Smooth muscle cell (in vitro differentiated cells): ENCODE results near the gene STARD5. TPM values are rescaled to one million over a fixed set of nuclear protein-coding genes. Genes with fewer than 3 reads are reported as not detected.

Source experiments
- DNase-seq: peaks from one replicate; lab custom pipeline; 2025; ENCODE audit not compliant: unreplicated experiment; lab: John Stamatoyannopoulos, UW
- H2AFZ ChIP-seq: fragments of 200-600 bp; sonication (generic); 2 replicates; pipeline ENCODE4 v1.6.0; 2016; ENCODE audit warnings: antibody characterized with exemption, low read depth, mild to moderate bottlenecking
- H3F3A ChIP-seq: fragments of 200-600 bp; sonication (generic); 2 replicates; pipeline ENCODE4 v1.6.0; 2017; ENCODE audit warnings: antibody characterized with exemption, low read depth
- H3K27ac ChIP-seq: fragments of 200-600 bp; sonication (generic); 2 replicates; pipeline ENCODE4 v1.5.1; 2016; ENCODE audit warnings: low read depth, mild to moderate bottlenecking
- H3K27me3 ChIP-seq: fragments of 200-600 bp; sonication (generic); 2 replicates; pipeline ENCODE4 v1.6.1; 2016; ENCODE audit warnings: low read depth, mild to moderate bottlenecking
- H3K36me3 ChIP-seq: fragments of 200-600 bp; sonication (generic); 2 replicates; pipeline ENCODE4 v1.5.1; 2016; ENCODE audit warnings: low read depth
- H3K4me1 ChIP-seq: fragments of 200-600 bp; sonication (generic); 2 replicates; pipeline ENCODE4 v1.5.1; 2016; ENCODE audit warnings: low read depth
- H3K4me2 ChIP-seq: fragments of 200-600 bp; sonication (generic); 2 replicates; pipeline ENCODE4 v1.6.0; 2016; ENCODE audit warnings: mild to moderate bottlenecking
- H3K4me3 ChIP-seq: fragments of 200-600 bp; sonication (generic); 2 replicates; pipeline ENCODE4 v1.5.1; 2016; ENCODE audit warnings: mild to moderate bottlenecking
- H3K79me2 ChIP-seq: fragments of 200-600 bp; sonication (generic); 2 replicates; pipeline ENCODE4 v1.6.0; 2016; ENCODE audit warnings: low read depth, mild to moderate bottlenecking
- H3K9ac ChIP-seq: fragments of 200-600 bp; sonication (generic); 2 replicates; pipeline ENCODE4 v1.6.0; 2016; ENCODE audit warnings: low read depth
- H3K9me3 ChIP-seq: fragments of 200-600 bp; sonication (generic); replicated peaks from 2 replicates; pipeline ENCODE4 v1.5.1; 2016; ENCODE audit warnings: low read depth
- H4K20me1 ChIP-seq: fragments of 200-600 bp; sonication (generic); 2 replicates; pipeline ENCODE4 v1.6.0; 2016; ENCODE audit warnings: low read depth
- WGBS: methylation state at CpG from one replicate; pipeline ENCODE4 v1.1.7; 2016; ENCODE audit warnings: low lambda C conversion rate; 5-methylcytosine and 5-hydroxymethylcytosine counted together
- polyA plus RNA-seq: library from polyadenylated mRNA; unstranded; fragments of >200 nt; fragmentation: Nextera tagmentation; extraction: Ambion mirVana; gene quantifications from 2 replicates; pipeline ENCODE4 v1.2.1, GENCODE V29; 2016
- total RNA-seq: library from RNA; depleted of rRNA; stranded (reverse); fragments of >200 nt; gene quantifications from 2 replicates; pipeline ENCODE4 v1.2.3, GENCODE V29; 2014
- TF ChIP-seq, protein P1 (sequence below): fragments of 200-600 bp; sonication (generic); IDR thresholded peaks from 2 replicates; pipeline ENCODE4 v1.5.1; 2017; ENCODE audit warnings: borderline replicate concordance, mild to moderate bottlenecking, antibody characterized with exemption; ENCODE audit not compliant: insufficient read depth, poor library complexity, severe bottlenecking

STARD5 gene
- total and polyA plus RNA-seq, 2 experiments from 2014 or later = 1.6 to 6.2 TPM

GRCh38 chr15:81309647-81310450 lies 14.1 kb downstream of the STARD5 start:
- Histone ChIP-seq H3F3A (no peaks in the 10 kb centered on the region), H3K4me1 (no peaks in the 10 kb centered on the region), H3K27ac (no peak overlapping the region), H2AFZ (no peak overlapping the region), H4K20me1 (no peaks in the 10 kb centered on the region), H3K27me3 (no peaks in the 10 kb centered on the region), H3K4me3 (no peak overlapping the region), H3K36me3 (no peaks in the 10 kb centered on the region), H3K9ac (no peak overlapping the region), H3K79me2 (no peaks in the 10 kb centered on the region), H3K4me2 (no peak overlapping the region), H3K9me3 (no peaks in the 10 kb centered on the region)
- TF ChIP-seq, protein P1, sequence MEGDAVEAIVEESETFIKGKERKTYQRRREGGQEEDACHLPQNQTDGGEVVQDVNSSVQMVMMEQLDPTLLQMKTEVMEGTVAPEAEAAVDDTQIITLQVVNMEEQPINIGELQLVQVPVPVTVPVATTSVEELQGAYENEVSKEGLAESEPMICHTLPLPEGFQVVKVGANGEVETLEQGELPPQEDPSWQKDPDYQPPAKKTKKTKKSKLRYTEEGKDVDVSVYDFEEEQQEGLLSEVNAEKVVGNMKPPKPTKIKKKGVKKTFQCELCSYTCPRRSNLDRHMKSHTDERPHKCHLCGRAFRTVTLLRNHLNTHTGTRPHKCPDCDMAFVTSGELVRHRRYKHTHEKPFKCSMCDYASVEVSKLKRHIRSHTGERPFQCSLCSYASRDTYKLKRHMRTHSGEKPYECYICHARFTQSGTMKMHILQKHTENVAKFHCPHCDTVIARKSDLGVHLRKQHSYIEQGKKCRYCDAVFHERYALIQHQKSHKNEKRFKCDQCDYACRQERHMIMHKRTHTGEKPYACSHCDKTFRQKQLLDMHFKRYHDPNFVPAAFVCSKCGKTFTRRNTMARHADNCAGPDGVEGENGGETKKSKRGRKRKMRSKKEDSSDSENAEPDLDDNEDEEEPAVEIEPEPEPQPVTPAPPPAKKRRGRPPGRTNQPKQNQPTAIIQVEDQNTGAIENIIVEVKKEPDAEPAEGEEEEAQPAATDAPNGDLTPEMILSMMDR = no peak
- no peak for DNase-seq
- 84% methylated on average over 8 of the region's 8 CpGs for WGBS

GRCh38 chr15:81308260-81308659 lies 15.7 kb downstream of the STARD5 start:
- TF ChIP-seq, protein P1 = no peak
- no peaks in the 10 kb centered on the region for H3K27me3 ChIP-seq
- H3K9ac ChIP-seq = no peak overlapping the region
- H3F3A ChIP-seq = no peaks in the 10 kb centered on the region
- no peak overlapping the region for H3K4me2 ChIP-seq
- peaks cover 13% of the 10 kb centered on the region for H3K4me1 ChIP-seq
- no peaks in the 10 kb centered on the region for H3K36me3 ChIP-seq
- H3K27ac ChIP-seq = no peak overlapping the region
- no peak overlapping the region for H2AFZ ChIP-seq
- H3K9me3 ChIP-seq = no peaks in the 10 kb centered on the region
- no peaks in the 10 kb centered on the region for H4K20me1 ChIP-seq
- H3K79me2 ChIP-seq = no peaks in the 10 kb centered on the region
- 86% methylated on average over 2 of the region's 2 CpGs for WGBS
- H3K4me3 ChIP-seq = no peak overlapping the region
- DNase-seq = no peak

- H3K79me2 ChIP-seq = no peaks in the 10 kb centered on the region
- peaks cover 13% of the 10 kb centered on the region for H3K4me1 ChIP-seq
- peak overlapping the region; percentile 55 for H3K4me2 ChIP-seq
- peak overlapping the region; percentile 77 for H2AFZ ChIP-seq
- no peaks in the 10 kb centered on the region for H3K9me3 ChIP-seq
- no peaks in the 10 kb centered on the region for H4K20me1 ChIP-seq
- DNase-seq = no peak
- no peak overlapping the region for H3K9ac ChIP-seq
- no peaks in the 10 kb centered on the region for H3K36me3 ChIP-seq
- no peaks in the 10 kb centered on the region for H3F3A ChIP-seq
- 33% methylated on average over 5 of the region's 5 CpGs for WGBS
- H3K27ac ChIP-seq = peak overlapping the region; percentile 72
- no peaks in the 10 kb centered on the region for H3K27me3 ChIP-seq
- no peak overlapping the region for H3K4me3 ChIP-seq
- TF ChIP-seq, protein P1 = no peak
These were observed 19.7 kb downstream of the STARD5 start for GRCh38 chr15:81304226-81304625.
